Midbrain (tissue), 1 donor: Measurements from ENCODE around the gene CSPG5.

Source experiments
- DNase-seq: peaks from one replicate; lab custom pipeline; 2025; lab: John Stamatoyannopoulos, UW

CSPG5 gene

GRCh38 chr3:47586746-47587145, 8.1 kb upstream of the CSPG5 start:
- no peak for DNase-seq

GRCh38 chr3:47583320-47584075, 4.8 kb upstream of the CSPG5 start:
- no peak for DNase-seq

GRCh38 chr3:47581835-47582234, 3.2 kb upstream of the CSPG5 start:
- DNase-seq, result no peak

DNA sequence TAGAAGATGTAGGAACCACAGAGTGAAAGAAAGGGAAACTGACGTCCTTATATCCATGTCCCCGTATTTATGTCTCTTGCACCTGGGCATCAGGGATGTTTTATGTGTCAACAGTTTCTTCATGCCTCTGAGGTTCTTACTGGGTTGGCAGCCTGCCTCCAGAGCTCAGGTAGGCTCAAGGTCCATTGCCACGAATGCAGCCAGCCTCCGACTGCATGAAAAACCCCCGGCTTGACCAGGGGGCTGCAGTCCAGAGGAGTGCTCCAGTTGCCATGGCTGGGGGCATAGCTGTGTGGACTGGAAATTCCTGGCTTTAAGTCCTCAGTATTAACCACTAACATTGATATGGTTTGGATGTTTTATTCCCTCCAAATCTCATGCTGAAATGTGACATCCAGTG, 2.8 kb upstream of the CSPG5 start:
- DNase-seq, result no peak

- no peak for DNase-seq
These were observed 1.8 kb upstream of the CSPG5 start for GRCh38 chr3:47580481-47580880.

DNA sequence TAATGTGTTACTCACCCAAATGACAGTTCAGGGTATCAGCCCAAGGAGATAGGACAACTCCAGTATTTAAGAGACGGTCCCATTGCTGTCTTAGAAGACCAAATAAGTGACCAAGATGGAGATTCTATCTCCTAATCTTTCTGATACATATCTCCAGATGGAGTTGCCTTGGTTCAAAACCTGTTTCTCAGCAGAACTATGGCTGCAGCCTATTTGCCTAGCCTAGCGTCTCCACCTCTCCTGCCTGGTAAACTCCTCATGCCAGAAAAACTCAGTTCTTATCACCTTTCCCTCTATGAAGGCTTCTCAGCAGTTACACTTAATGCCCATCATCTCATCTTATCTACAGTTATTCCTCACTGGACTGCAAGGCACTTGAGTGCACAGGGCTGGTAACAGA, 1.2 kb upstream of the CSPG5 start:
- no peak for DNase-seq

- DNase-seq, result no peak
These were observed 489 bp downstream of the CSPG5 start for GRCh38 chr3:47578119-47578632.

- DNase-seq, result no peak
These were observed 1.0 kb downstream of the CSPG5 start for GRCh38 chr3:47577583-47578118.

DNA sequence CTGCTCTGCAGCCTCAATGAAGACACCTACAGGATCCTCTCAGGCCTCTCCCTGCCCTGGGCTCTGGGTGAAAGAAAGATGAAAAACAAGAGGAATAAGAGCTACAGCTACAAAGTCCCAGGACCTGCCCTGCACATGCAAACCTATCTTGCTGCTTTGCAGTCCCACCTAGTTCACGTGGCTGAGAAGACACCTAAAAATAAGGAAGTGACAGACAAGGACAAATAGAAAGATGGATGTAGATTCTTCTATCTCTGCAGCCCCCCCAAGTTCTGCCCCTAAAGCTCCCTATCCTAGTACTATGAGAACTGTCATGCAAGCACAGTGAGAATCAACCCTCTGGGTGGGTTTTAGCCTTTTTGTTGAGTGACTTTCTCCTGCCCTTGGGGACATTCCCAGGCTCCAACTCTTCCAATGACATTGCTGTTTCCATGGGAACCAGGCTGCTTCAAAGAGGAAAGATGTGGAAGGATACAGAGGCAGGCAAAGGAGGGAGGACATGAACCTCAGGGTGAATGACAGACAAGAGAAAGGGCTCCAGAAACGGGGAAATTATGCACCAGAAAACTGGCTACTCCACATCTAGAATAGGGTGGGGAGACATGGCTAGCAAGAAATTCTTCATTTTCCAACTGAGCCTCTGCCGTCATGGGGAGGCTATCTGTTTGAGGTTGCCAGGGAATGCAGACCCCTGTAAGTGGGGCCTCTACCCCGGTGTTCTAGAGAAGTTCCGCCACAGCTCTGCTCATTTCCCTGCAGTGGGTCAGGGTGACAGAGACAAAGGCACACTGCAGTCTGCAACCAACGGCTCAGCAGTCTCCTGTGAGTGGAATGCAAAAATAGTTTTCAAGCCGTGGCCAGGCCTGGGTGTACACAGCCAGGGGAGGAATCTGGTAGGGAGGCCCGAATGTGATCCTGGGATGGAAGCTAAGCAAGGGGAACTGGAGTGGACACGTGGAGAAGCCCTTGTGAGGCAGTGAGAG, 5.2 kb downstream of the CSPG5 start:
- peak; percentile 49 for DNase-seq

DNA sequence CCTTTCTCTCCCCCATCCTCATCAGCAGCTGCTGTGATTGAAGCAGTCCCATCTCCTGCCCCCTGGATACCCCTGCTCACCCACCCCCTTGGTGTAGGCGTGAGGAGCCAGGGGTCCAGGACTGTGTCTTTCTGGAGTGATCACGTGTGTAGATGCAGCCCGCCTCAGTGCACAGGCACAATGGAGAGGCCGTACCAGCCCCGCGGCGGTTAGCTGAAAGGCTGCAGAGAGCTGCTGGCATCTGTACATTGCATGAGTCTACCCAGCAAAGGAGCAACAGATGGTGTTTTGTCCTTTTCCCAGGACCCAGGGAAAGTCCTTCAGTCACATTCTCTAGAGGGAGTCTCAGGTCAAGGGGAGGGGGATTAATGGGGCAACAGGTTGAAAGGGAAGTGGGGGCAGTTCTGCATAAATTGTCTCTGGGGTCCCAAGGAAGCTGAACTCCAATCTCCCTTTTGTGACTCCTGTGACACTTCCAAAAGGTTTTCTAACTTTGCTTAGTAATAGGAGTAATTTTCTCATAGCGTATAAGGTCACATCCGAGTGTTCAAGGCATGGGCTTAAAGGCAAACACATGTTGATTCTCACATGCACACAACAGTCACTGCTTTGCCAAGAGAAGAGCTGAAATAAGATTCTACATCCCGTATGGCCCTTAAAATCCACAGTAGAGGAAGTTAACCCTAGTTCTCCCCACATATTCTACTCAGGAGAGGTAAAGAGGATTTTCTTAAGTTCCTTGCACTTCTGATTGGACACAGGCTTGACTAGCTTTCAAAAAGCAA, 7.1 kb downstream of the CSPG5 start:
- peak; percentile 54 for DNase-seq

DNA sequence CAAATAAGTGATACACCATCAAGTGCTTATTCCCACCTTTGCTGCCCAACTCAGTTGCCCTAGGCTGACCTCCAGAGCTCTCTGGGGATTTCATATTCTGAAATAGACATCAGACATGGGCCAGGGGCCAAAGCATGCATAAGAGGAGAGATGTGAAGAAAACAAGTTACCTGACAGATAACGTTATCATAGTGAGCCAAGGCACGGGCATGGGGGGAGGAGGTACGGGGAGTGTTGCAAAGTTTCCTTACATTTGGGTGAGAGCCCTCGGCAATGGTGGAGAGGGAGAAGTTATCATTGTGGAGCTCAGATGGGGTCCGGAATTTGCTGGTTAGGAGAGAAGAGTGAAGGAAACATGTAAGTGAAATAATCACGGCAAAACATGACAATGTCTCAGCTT, 9.8 kb downstream of the CSPG5 start:
- DNase-seq, result no peak

DNA sequence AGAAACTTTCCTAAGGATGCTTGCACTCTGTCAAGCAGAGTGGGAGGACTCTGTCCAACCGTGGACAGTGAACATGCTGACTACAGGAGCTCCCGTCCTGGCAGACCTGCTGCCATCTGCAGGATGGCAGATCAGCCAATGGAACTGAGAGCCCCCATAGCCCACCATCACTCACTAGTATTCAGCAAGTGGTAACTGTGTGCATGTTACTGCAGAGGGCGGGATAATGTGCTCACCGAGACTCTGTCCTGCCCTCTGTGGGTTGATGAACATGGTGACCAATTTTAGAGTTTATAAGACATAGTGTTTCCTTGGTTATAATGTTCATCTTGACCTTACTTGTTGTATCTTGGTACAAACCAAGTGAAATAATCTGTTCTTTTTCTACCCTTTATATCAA, 11.5 kb downstream of the CSPG5 start:
- no peak for DNase-seq

- DNase-seq, result no peak
These were observed 12.0 kb downstream of the CSPG5 start for GRCh38 chr3:47566667-47567066.

DNA sequence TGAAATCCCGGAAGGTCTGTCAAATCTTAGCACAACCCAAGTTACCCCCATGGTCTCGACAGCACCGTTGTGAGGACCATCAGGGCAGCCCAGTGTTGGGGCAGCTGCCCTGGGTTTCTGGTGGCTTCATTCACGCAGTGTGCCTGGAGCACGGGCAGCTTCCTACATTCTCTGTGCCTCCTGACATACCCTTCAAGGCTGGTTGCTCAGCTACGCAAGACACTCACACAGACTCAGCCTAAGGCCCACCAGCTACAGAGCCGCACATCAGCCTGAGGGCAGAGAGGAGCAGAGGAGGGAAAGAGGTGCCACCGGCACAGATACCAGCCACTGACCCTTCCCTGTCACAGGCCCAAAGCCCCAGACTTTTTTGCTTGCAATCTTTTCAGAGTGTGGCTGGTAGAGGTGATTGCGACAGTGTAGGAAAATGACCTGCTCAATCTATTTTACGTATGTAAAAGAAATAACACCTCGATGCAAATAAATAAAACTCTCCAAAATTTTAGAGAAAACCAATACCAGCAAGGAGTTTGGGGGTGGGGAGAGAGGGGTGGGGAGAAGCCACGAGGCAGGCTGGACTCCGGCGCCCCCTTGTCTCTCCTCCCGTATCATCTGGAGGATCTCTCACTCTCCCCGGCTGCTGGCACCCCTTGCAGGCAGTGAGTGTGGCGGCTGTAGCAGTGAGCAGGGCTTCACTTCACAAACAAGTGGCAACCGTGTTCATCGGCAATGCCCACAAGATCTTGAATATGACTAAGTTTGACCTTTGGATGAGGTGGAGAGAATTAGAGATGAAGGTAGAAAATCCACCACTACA, 12.7 kb downstream of the CSPG5 start:
- DNase-seq, result no peak

DNA sequence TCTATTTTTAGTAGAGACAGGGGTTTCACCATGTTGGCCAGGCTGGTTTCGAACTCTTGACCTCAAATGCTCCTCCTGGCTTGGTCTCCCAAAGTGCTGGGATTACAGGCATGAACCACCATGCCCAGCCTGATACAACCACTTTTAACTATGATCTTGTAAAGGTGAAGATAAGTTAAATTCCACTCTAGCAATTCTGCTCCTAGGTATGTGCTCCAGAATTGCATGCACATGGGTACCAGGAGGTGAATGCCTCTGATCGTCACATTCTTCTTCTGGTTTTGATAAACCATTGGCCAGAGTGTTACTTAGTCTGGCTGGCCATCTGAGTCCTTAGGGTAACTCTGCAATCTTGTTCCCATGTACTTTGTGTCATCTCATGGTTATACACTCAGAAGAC, 22.3 kb downstream of the CSPG5 start:
- no peak for DNase-seq

GRCh38 chr3:47554335-47554734, 24.3 kb downstream of the CSPG5 start:
- DNase-seq, result no peak

- DNase-seq, result no peak
These were observed 25.3 kb downstream of the CSPG5 start for GRCh38 chr3:47553407-47553806.

- DNase-seq, result peak; percentile 71
These were observed 36.0 kb downstream of the CSPG5 start for GRCh38 chr3:47542471-47543173.

GRCh38 chr3:47541583-47542108, 37.0 kb downstream of the CSPG5 start:
- no peak for DNase-seq

DNA sequence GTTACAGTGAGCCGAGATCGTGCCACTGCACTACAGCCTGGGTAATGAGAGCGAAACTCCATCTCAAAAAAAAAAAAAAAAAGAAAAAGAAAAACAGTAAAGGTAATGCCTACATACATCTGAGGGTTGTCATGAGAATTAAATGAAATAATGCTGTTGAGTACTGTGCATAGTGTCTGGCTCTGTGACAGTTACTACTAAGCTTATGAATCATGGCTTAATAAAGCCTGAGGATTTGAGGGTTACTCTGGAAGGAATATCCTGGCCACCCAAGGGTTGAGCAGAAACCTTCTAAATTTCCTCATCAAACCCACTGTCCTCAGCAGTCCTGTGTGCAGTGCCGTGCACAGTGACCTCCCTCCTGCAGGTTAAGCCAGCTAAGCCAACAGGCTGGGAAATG, 38.4 kb downstream of the CSPG5 start:
- DNase-seq, result no peak
